Bronchial epithelial cell (primary cell): ENCODE measurements around the gene CAMLG. TPM values are rescaled to one million over a fixed set of nuclear protein-coding genes. Genes with fewer than 3 reads are reported as not detected.
A peak's percentile ranks its signal among the peaks of the same experiment; 100 is the strongest.

Experiments
- DNase-seq: peaks from one replicate; pipeline ENCODE4 v3.0.0-alpha.2; 2010; ENCODE audit warnings: low read depth
- FAIRE-seq: peaks from 2 replicates; lab custom pipeline; 2011; peaks lifted over from hg19 to GRCh38; lab: Jason Lieb, UNC
- H3K27me3 ChIP-seq: 2 replicates; pipeline ENCODE4 v1.5.1; 2011; ENCODE audit warnings: low read length; ENCODE audit not compliant: control insufficient read depth, insufficient read depth
- H3K36me3 ChIP-seq: 2 replicates; pipeline ENCODE4 v1.5.1; 2011; ENCODE audit warnings: low read length; ENCODE audit not compliant: control insufficient read depth, insufficient read depth
- H3K4me3 ChIP-seq: 2 replicates; pipeline ENCODE4 v1.5.1; 2011; ENCODE audit warnings: mild to moderate bottlenecking, low read depth, low read length, control low read depth
- CTCF ChIP-seq: IDR thresholded peaks from 2 replicates; pipeline ENCODE4 v1.5.1; 2011; ENCODE audit warnings: mild to moderate bottlenecking, moderate library complexity, low read length, control low read depth, inconsistent platforms; ENCODE audit not compliant: insufficient read depth, severe bottlenecking
- total RNA-seq: library from RNA; depleted of rRNA; stranded (reverse); fragments of >200 nt; gene quantifications from 2 replicates; pipeline ENCODE4 v1.2.1, GENCODE V29; 2014

CAMLG gene
- total RNA-seq, 1 donor from 2014 or later: 32.9 TPM

DNA sequence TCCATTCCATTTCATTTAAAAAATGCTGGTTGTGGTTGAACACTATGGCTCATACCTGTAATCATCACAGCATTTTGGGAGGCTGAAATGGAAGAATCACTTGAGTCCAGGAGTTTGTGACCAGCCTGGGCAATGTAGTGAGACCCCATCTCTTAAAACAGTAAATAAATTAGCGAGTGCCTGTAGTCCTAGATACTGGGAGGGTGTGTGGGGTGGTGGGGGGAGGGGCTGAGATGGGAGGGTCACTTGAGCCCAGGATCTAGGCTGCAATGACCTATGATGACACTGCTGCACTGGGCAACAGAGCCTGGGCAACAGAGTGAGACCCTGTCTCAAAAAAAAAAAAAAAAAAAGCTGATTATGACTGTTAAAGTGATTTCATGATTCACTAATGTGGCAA, 49.3 kb downstream of the CAMLG start:
- no peaks in the 10 kb centered on the region for H3K27me3 ChIP-seq
- DNase-seq (no peak), FAIRE-seq (no peak)
- H3K36me3 ChIP-seq: peaks cover 4% of the 10 kb centered on the region
- TF ChIP-seq CTCF: no peak
- H3K4me3 ChIP-seq: no peak overlapping the region

DNA sequence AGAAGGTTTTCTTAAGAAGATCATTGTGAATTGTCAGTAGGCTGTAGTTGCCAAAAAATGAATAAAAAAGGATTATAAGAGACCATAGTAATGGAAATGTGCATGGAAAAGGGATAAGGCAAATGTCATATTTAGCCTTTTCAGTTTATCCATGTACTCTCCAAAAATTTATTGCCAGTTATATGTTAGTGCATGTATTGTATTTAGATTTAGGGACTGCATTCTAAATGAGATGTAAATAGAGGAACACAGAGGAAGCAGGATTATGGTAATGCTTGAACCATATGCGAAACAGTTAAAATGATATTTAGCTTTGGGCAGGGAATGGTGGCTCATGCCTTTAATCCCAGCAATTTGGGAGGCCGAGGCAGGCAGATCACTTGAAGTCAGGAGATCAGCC, 53.2 kb downstream of the CAMLG start:
- no peak for FAIRE-seq
- Histone ChIP-seq H3K27me3 (no peaks in the 10 kb centered on the region), H3K4me3 (no peak overlapping the region), H3K36me3 (peaks cover 8% of the 10 kb centered on the region)
- TF ChIP-seq CTCF: no peak
- DNase-seq: no peak

DNA sequence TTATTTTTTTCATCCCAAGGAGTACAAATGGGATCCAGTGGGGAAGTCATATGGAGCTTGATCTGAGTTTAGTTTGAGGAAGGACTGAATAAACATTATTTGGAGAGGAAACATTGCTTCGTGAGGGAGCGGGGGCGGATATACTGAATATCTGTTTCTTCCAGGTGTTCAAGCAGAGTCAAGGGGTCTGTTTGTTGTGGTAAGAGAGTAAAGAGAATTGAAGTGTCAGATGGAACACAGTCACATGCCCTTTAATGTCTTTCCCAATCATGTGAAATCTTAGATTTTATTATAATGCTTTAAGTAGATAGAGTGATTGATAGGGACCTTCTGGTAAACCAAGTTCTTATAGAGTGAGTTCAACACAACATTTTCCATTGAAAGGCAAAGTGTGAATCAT, 53.9 kb downstream of the CAMLG start:
- Histone ChIP-seq H3K4me3 (no peak overlapping the region), H3K36me3 (peaks cover 5% of the 10 kb centered on the region), H3K27me3 (no peaks in the 10 kb centered on the region)
- TF ChIP-seq CTCF: no peak
- FAIRE-seq: no peak
- no peak for DNase-seq

GRCh38 chr5:134793111-134793510, 54.8 kb downstream of the CAMLG start:
- no peak for DNase-seq
- Histone ChIP-seq H3K27me3 (no peaks in the 10 kb centered on the region), H3K36me3 (peaks cover 5% of the 10 kb centered on the region), H3K4me3 (no peak overlapping the region)
- no peak for TF ChIP-seq CTCF
- FAIRE-seq: no peak

DNA sequence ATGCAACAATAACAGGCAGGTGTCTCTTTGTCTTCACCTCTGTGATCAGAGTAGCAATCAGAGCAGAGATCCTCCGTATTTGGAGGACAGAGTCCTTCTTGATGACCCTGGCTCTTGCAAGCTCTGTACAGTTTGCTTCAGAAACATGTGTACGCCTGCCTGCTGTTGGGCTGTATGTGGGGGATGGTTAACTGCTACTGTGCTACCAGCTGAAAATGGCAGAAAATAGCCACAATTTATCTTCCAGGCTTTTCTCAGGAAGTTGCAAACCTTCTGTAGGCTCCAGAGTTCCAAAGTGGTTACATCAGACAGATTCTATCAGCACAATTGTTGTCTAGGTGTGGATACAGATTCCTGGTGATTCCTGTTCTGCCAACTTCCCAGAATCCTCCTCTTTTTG, 55.7 kb downstream of the CAMLG start:
- TF ChIP-seq CTCF: no peak
- DNase-seq (peak; percentile 43), FAIRE-seq (no peak)
- peaks cover 5% of the 10 kb centered on the region for H3K36me3 ChIP-seq
- no peak overlapping the region for H3K4me3 ChIP-seq
- no peaks in the 10 kb centered on the region for H3K27me3 ChIP-seq

- DNase-seq (no peak), FAIRE-seq (no peak)
- no peak for TF ChIP-seq CTCF
- no peak overlapping the region for H3K4me3 ChIP-seq
- peaks cover 5% of the 10 kb centered on the region for H3K36me3 ChIP-seq
- no peaks in the 10 kb centered on the region for H3K27me3 ChIP-seq
These were observed 56.5 kb downstream of the CAMLG start for GRCh38 chr5:134794819-134795218.
